ENCODE measurements around the gene PITX1.

PITX1 gene

DNA sequence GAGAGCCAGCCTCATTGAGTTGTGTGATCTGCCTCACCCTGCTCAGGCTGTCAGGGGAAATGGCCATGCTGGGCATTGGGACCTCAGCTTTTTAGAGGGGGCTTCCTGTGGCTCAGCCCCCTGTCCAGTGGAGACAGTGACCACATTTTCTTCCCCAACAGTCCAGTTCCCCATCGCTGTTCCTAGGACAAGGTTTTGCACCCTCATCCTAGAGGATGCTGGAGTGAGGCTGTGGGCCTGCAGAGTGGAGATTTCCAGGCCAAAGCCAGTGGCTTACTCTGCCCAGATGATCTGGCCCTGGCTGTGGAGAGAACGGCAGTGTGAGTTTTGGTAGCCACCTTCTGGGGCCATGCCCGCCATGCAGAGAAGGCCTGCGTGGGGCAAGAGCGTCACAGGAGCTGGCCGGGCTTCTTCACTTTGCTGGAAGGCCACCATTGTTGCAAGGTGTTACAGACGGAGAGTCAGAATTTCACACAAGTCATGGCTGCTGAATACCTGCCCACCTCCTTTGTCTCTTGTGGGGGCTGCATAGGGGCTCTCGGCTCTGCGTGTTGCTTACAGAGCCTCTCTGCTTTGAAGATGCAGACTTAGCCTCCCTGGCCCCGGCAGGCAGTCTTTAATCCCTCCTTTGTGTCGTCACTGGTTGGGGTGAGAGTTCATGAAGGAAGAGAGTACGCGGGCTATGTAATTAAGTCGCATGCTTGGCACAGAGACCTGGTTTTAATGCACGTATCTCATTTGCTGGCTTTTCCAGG, 35.2 kb upstream of the PITX1 start:
- Histone ChIP-seq H4K8ac (ENCODE audit: low read depth, low read length) (no peak overlapping the region), H3K79me2 (ENCODE audit: control insufficient read depth, insufficient read depth, low read length, poor library complexity) (no peaks in the 10 kb centered on the region), H3K9me3 (ENCODE audit: insufficient read depth, low read depth, low read length) (peaks cover 2% of the 10 kb centered on the region), H3K27me3 (ENCODE audit: insufficient read depth, low read length) (no peaks in the 10 kb centered on the region), H3K4me3 (ENCODE audit: low read depth, low read length) (no peak overlapping the region), H2BK120ac (ENCODE audit: insufficient read depth, low read length, poor library complexity) (no peak overlapping the region), H2AK5ac (ENCODE audit: low read length) (no peak overlapping the region), H2AFZ (ENCODE audit: insufficient read depth, low read length, poor library complexity) (no peak overlapping the region), H2BK5ac (ENCODE audit: low read depth, low read length, poor library complexity) (no peak overlapping the region), H3K4me2 (ENCODE audit: low read length) (no peak overlapping the region), H2BK12ac (ENCODE audit: low read length) (no peak overlapping the region), H4K12ac (ENCODE audit: low read depth, low read length) (no peak overlapping the region), H3K9ac (ENCODE audit: low read length) (no peak overlapping the region), H3K36me3 (ENCODE audit: control insufficient read depth in 1 of 2, insufficient read depth in 2 of 2, low read length in 2 of 2) (no peaks in the 10 kb centered on the region), H3K27ac (ENCODE audit: low read depth, low read length) (no peak overlapping the region), H3K4me1 (ENCODE audit: control insufficient read depth in 1 of 2, insufficient read depth in 2 of 2, low read length in 2 of 2) (peaks cover 0 to 2% of the 10 kb centered on the region in 2 experiments), H4K91ac (ENCODE audit: low read depth, low read length) (no peak overlapping the region), H3K14ac (ENCODE audit: low read length) (no peak overlapping the region), H3K4ac (ENCODE audit: low read depth, low read length) (no peak overlapping the region), H3K18ac (ENCODE audit: low read length) (no peak overlapping the region), H3K23ac (ENCODE audit: low read length) (no peak overlapping the region), H3K79me1 (ENCODE audit: low read length) (no peaks in the 10 kb centered on the region)
- no peak for DNase-seq
- WGBS (ENCODE audit: extremely low coverage, insufficient coverage, insufficient read length): no CpG with 5 or more reads among the region's 15 CpGs

DNA sequence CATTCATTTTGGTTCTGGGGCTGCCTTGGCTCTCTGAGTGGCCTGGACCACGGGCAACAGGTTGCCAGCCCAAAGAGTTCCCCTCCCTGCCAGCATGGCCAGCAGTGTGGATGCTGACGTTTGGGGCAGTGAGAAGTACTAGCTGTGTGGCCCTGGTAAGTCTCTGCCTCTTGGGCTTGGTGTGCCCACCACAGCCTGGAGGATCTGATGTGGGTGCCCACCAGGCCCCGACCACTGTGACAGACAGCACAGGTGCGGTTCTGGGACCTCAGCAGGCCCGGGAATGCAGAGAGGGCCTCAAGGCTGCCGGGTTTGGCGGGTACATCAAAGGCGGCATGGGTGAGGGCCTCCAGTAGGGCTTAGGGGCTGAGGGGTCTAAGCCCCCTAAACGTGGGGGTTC, 33.6 kb upstream of the PITX1 start:
- no peaks in the 10 kb centered on the region for H3K79me2 ChIP-seq (ENCODE audit: control insufficient read depth, insufficient read depth, low read length, poor library complexity)
- H3K4me2 ChIP-seq (ENCODE audit: low read length): no peak overlapping the region
- no peak overlapping the region for H3K9ac ChIP-seq (ENCODE audit: low read length)
- no peak overlapping the region for H3K4me3 ChIP-seq (ENCODE audit: low read depth, low read length)
- DNase-seq: no peak
- H2AK5ac ChIP-seq (ENCODE audit: low read length): no peak overlapping the region
- H4K12ac ChIP-seq (ENCODE audit: low read depth, low read length): no peak overlapping the region
- H3K9me3 ChIP-seq (ENCODE audit: insufficient read depth, low read depth, low read length): peaks cover 2% of the 10 kb centered on the region
- H3K18ac ChIP-seq (ENCODE audit: low read length): no peak overlapping the region
- H3K4me1 ChIP-seq (ENCODE audit: control insufficient read depth in 1 of 2, insufficient read depth in 2 of 2, low read length in 2 of 2): peaks cover 0 to 2% of the 10 kb centered on the region in 2 experiments
- H3K14ac ChIP-seq (ENCODE audit: low read length): no peak overlapping the region
- no peak overlapping the region for H2BK12ac ChIP-seq (ENCODE audit: low read length)
- no peaks in the 10 kb centered on the region for H3K79me1 ChIP-seq (ENCODE audit: low read length)
- H2BK120ac ChIP-seq (ENCODE audit: insufficient read depth, low read length, poor library complexity): no peak overlapping the region
- no peak overlapping the region for H3K27ac ChIP-seq (ENCODE audit: low read depth, low read length)
- H2AFZ ChIP-seq (ENCODE audit: insufficient read depth, low read length, poor library complexity): no peak overlapping the region
- WGBS (ENCODE audit: extremely low coverage, insufficient coverage, insufficient read length): no CpG with 5 or more reads among the region's 9 CpGs
- H2BK5ac ChIP-seq (ENCODE audit: low read depth, low read length, poor library complexity): no peak overlapping the region
- no peaks in the 10 kb centered on the region for H3K36me3 ChIP-seq (ENCODE audit: control insufficient read depth in 1 of 2, insufficient read depth in 2 of 2, low read length in 2 of 2)
- no peak overlapping the region for H4K91ac ChIP-seq (ENCODE audit: low read depth, low read length)
- H3K4ac ChIP-seq (ENCODE audit: low read depth, low read length): no peak overlapping the region
- no peak overlapping the region for H3K23ac ChIP-seq (ENCODE audit: low read length)
- H4K8ac ChIP-seq (ENCODE audit: low read depth, low read length): no peak overlapping the region
- no peaks in the 10 kb centered on the region for H3K27me3 ChIP-seq (ENCODE audit: insufficient read depth, low read length)

DNA sequence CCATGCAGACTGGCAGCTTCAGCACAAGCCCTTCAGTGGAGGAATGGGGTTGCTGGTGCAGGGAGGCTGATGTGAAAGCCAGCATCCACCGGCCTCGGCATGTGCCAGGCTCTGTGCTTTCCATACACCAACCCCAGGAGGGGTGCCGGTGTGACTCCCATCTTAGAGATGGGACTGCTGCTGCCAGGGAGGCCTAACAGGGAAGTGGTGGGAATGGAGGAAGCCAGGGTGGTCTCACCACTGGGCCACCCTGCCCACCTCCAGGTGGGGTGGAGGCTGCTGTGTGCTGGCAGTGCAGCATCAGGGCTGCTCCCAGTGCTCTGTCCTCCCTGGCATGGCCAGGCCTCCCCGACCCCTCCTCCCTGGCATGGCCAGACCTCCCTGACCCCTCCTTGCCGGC, 32.8 kb upstream of the PITX1 start:
- Histone ChIP-seq H2BK120ac (ENCODE audit: insufficient read depth, low read length, poor library complexity) (no peak overlapping the region), H4K91ac (ENCODE audit: low read depth, low read length) (no peak overlapping the region), H3K4me2 (ENCODE audit: low read length) (no peak overlapping the region), H3K36me3 (ENCODE audit: control insufficient read depth in 1 of 2, insufficient read depth in 2 of 2, low read length in 2 of 2) (no peaks in the 10 kb centered on the region), H3K4me1 (ENCODE audit: control insufficient read depth in 1 of 2, insufficient read depth in 2 of 2, low read length in 2 of 2) (peaks cover 0 to 2% of the 10 kb centered on the region in 2 experiments), H3K27ac (ENCODE audit: low read depth, low read length) (no peak overlapping the region), H2AFZ (ENCODE audit: insufficient read depth, low read length, poor library complexity) (no peak overlapping the region), H2AK5ac (ENCODE audit: low read length) (no peak overlapping the region), H3K23ac (ENCODE audit: low read length) (no peak overlapping the region), H3K4ac (ENCODE audit: low read depth, low read length) (no peak overlapping the region), H2BK5ac (ENCODE audit: low read depth, low read length, poor library complexity) (no peak overlapping the region), H4K8ac (ENCODE audit: low read depth, low read length) (no peak overlapping the region), H3K79me1 (ENCODE audit: low read length) (no peaks in the 10 kb centered on the region), H3K27me3 (ENCODE audit: insufficient read depth, low read length) (no peaks in the 10 kb centered on the region), H3K18ac (ENCODE audit: low read length) (no peak overlapping the region), H3K9me3 (ENCODE audit: insufficient read depth, low read depth, low read length) (peaks cover 2% of the 10 kb centered on the region), H4K12ac (ENCODE audit: low read depth, low read length) (no peak overlapping the region), H3K14ac (ENCODE audit: low read length) (no peak overlapping the region), H3K4me3 (ENCODE audit: low read depth, low read length) (no peak overlapping the region), H3K79me2 (ENCODE audit: control insufficient read depth, insufficient read depth, low read length, poor library complexity) (no peaks in the 10 kb centered on the region), H3K9ac (ENCODE audit: low read length) (no peak overlapping the region), H2BK12ac (ENCODE audit: low read length) (no peak overlapping the region)
- WGBS (ENCODE audit: extremely low coverage, insufficient coverage, insufficient read length): no CpG with 5 or more reads among the region's 5 CpGs
- DNase-seq: no peak

DNA sequence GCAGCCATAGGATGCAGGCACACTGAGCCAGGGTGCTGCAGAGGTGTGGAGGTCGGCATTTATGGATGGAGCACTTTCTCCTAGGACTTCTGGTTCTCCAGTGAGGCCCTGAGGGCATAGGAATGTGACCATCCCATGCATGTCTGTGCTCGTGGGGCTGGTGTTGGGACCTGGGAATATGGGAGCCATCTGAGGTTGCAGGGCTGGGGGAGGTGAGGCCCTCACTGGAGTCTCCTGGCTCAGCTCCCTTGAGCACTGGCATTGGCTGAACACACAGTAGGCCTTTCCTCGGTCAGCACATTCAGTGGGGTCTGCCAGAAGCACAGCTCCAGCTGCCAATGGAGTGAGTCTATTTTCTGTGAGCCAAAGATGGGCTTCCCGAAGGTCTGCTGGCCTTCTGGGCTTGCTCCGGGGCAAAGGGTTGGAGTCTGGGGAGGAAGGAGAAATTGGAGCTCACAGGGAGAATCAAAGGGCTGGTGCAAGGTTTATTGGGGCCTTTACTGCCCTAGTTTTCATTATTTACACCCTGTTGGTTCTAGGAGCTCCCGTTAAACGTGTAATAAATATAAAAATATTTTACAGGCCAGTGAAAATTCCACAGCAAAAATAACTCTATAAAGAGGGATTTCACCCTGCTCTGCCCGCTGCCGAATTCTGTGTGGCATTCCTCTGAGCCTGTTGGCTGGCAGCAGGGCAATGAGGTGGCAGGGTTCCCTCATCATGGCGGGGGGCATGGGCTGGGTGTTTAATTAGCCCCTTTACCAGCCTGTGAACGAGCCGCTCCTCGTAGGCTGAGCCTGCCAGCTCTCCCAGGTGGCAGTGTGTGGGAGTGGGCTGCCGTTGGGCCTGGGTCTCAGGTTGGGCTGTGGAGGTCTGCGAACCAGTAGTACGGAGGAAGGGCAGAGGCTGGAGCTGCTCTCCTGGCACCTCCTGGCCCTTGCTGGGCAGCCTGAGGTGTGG, 31.6 kb upstream of the PITX1 start:
- H2BK120ac ChIP-seq (ENCODE audit: insufficient read depth, low read length, poor library complexity): no peak overlapping the region
- no peak overlapping the region for H3K9ac ChIP-seq (ENCODE audit: low read length)
- H4K12ac ChIP-seq (ENCODE audit: low read depth, low read length): no peak overlapping the region
- peaks cover 2% of the 10 kb centered on the region for H3K9me3 ChIP-seq (ENCODE audit: insufficient read depth, low read depth, low read length)
- no peak overlapping the region for H2AFZ ChIP-seq (ENCODE audit: insufficient read depth, low read length, poor library complexity)
- H3K27ac ChIP-seq (ENCODE audit: low read depth, low read length): no peak overlapping the region
- no peak overlapping the region for H2AK5ac ChIP-seq (ENCODE audit: low read length)
- H3K4me1 ChIP-seq (ENCODE audit: control insufficient read depth in 1 of 2, insufficient read depth in 2 of 2, low read length in 2 of 2): peaks cover 0 to 2% of the 10 kb centered on the region in 2 experiments
- H4K8ac ChIP-seq (ENCODE audit: low read depth, low read length): no peak overlapping the region
- H3K4me2 ChIP-seq (ENCODE audit: low read length): no peak overlapping the region
- no CpG with 5 or more reads among the region's 16 CpGs for WGBS (ENCODE audit: extremely low coverage, insufficient coverage, insufficient read length)
- H3K27me3 ChIP-seq (ENCODE audit: insufficient read depth, low read length): no peaks in the 10 kb centered on the region
- DNase-seq: no peak
- H3K23ac ChIP-seq (ENCODE audit: low read length): no peak overlapping the region
- H4K91ac ChIP-seq (ENCODE audit: low read depth, low read length): no peak overlapping the region
- H3K79me2 ChIP-seq (ENCODE audit: control insufficient read depth, insufficient read depth, low read length, poor library complexity): no peaks in the 10 kb centered on the region
- H2BK5ac ChIP-seq (ENCODE audit: low read depth, low read length, poor library complexity): no peak overlapping the region
- no peak overlapping the region for H3K4me3 ChIP-seq (ENCODE audit: low read depth, low read length)
- no peaks in the 10 kb centered on the region for H3K36me3 ChIP-seq (ENCODE audit: control insufficient read depth in 1 of 2, insufficient read depth in 2 of 2, low read length in 2 of 2)
- H3K14ac ChIP-seq (ENCODE audit: low read length): no peak overlapping the region
- H3K79me1 ChIP-seq (ENCODE audit: low read length): no peaks in the 10 kb centered on the region
- H3K18ac ChIP-seq (ENCODE audit: low read length): no peak overlapping the region
- H3K4ac ChIP-seq (ENCODE audit: low read depth, low read length): no peak overlapping the region
- H2BK12ac ChIP-seq (ENCODE audit: low read length): no peak overlapping the region

Measured in trophoblast cell (in vitro differentiated cells and primary cell).